HCT116 (cell line): ENCODE measurements around the gene DPYD. TPM values are rescaled to one million over a fixed set of nuclear protein-coding genes. Genes with fewer than 3 reads are reported as not detected.

ENCODE experiments used
- ATAC-seq: fragments of 200-7000 bp; cut with Tn5 transposase; 2 replicates; pipeline ENCODE4 v1.9.1; 2020; ENCODE audit warnings: mild to moderate bottlenecking, moderate library complexity
- BruUV-seq: library from RNA; stranded (reverse); fragments of 400-500 nt; replicated peaks from 2 replicates; lab custom pipeline; 2021; lab: Mats Ljungman, UMichigan
- CTCF ChIA-PET: fragments of 300-600 bp; sonication (Branson Sonifier 250); formaldehyde crosslinking; loops from one replicate; lab custom pipeline; 2021; ENCODE audit warnings: antibody characterized with exemption; lab: Charles Lee
- POLR2A ChIA-PET: fragments of 300-600, 350-600 bp; sonication (Branson Sonifier 250); formaldehyde crosslinking; loops from one replicate; lab custom pipeline; 2021; ENCODE audit warnings: antibody characterized with exemption; lab: Charles Lee
- RAD21 ChIA-PET, 2 experiments: fragments of 300-600 bp; sonication (Branson Sonifier 250); formaldehyde crosslinking; loops; one replicate each; lab custom pipeline; 2023; ENCODE audit warnings: low total read pairs in 2 of 2; ENCODE audit not compliant: uncharacterized antibody in 2 of 2, unreplicated experiment in 2 of 2, low non-redundant PET in 1 of 2; lab: Charles Lee
- DNase-seq: peaks from one replicate; pipeline ENCODE4 v3.0.0-alpha.2; 2010; ENCODE audit warnings: low read depth, low spot score
- H2AFZ ChIP-seq: fragments of 200-600 bp; shearing (Covaris generic), sonication (generic); 2 replicates; pipeline ENCODE4 v1.6.1; 2017; ENCODE audit warnings: low read depth, mixed run types, mixed read lengths, antibody characterized with exemption, low read length; ENCODE audit not compliant: poor library complexity, severe bottlenecking
- H3K27ac ChIP-seq: 2 replicates; pipeline ENCODE4 v1.5.1; 2012; ENCODE audit warnings: low read depth, low read length
- H3K27me3 ChIP-seq: fragments of 200-600 bp; sonication (generic); 2 replicates; pipeline ENCODE4 v1.6.1; 2016; ENCODE audit warnings: mixed run types, low read length, mixed read lengths; ENCODE audit not compliant: insufficient read depth
- H3K36me3 ChIP-seq, 2 experiments: fragments of 200-500 bp in 1 of 2; fragments of 200-600 bp in 1 of 2; sonication (Bioruptor generic) in 1 of 2; sonication (generic) in 1 of 2; 2 replicates each; pipeline versions ENCODE4 v1.5.1 to v1.6.1; 2014 to 2016; ENCODE audit warnings: low read length in 2 of 2, inconsistent platforms in 1 of 2, mixed read lengths in 1 of 2, mixed run types in 1 of 2; ENCODE audit not compliant: insufficient read depth in 2 of 2, control insufficient read depth in 1 of 2
- H3K4me1 ChIP-seq, 2 experiments: fragments of 200-600 bp in 1 of 2; sonication (generic) in 1 of 2; 2 replicates each; pipeline versions ENCODE4 v1.5.1 to v1.6.1; 2012 to 2017; ENCODE audit warnings: low read length in 2 of 2, inconsistent platforms in 1 of 2, mild to moderate bottlenecking in 1 of 2, mixed read lengths in 1 of 2, mixed run types in 1 of 2, moderate library complexity in 1 of 2; ENCODE audit not compliant: insufficient read depth in 2 of 2, control insufficient read depth in 1 of 2
- H3K4me2 ChIP-seq: fragments of 200-600 bp; sonication (generic); 2 replicates; pipeline ENCODE4 v1.6.1; 2017; ENCODE audit warnings: mixed run types, low read length, mixed read lengths
- H3K4me3 ChIP-seq, 2 experiments: fragments of 200-600 bp in 1 of 2; sonication (generic) in 1 of 2; replicated peaks in 1 of 2; 2 replicates each; pipeline ENCODE4 v1.5.1; 2011 to 2016; ENCODE audit warnings: low read length in 2 of 2, control low read depth in 1 of 2, low read depth in 1 of 2, mild to moderate bottlenecking in 1 of 2, mixed read lengths in 1 of 2, mixed run types in 1 of 2
- H3K79me2 ChIP-seq: fragments of 200-600 bp; sonication (generic); 2 replicates; pipeline ENCODE4 v1.6.1; 2017; ENCODE audit warnings: mild to moderate bottlenecking, mixed run types, low read length, moderate library complexity, mixed read lengths; ENCODE audit not compliant: insufficient read depth
- H3K9ac ChIP-seq: fragments of 200-600 bp; sonication (generic); 2 replicates; pipeline ENCODE4 v1.6.1; 2016; ENCODE audit warnings: low read length, mixed read lengths
- H3K9me2 ChIP-seq: fragments of 200-600 bp; sonication (generic), shearing (Covaris generic); 2 replicates; pipeline ENCODE4 v1.6.1; 2017; ENCODE audit warnings: mixed run types, mild to moderate bottlenecking, moderate library complexity; ENCODE audit not compliant: insufficient read depth
- H3K9me3 ChIP-seq, 2 experiments: fragments of 200-500 bp in 1 of 2; fragments of 200-600 bp in 1 of 2; sonication (Bioruptor generic) in 1 of 2; sonication (generic) in 1 of 2; 2 replicates each; pipeline ENCODE4 v1.6.1; 2014 to 2017; ENCODE audit warnings: low read length in 2 of 2, mixed read lengths in 2 of 2, inconsistent platforms in 1 of 2, low read depth in 1 of 2, mild to moderate bottlenecking in 1 of 2, mixed run types in 1 of 2, moderate library complexity in 1 of 2; ENCODE audit not compliant: control insufficient read depth in 1 of 2, insufficient read depth in 1 of 2
- H4K20me1 ChIP-seq: fragments of 200-600 bp; sonication (generic), shearing (Covaris generic); 2 replicates; pipeline ENCODE4 v1.6.1; 2017; ENCODE audit warnings: mixed run types, mild to moderate bottlenecking, moderate library complexity; ENCODE audit not compliant: insufficient read depth
- CBX3 ChIP-seq: IDR thresholded peaks from 2 replicates; pipeline ENCODE4 v1.6.1; 2012; ENCODE audit warnings: low read depth
- CEBPB ChIP-seq: IDR thresholded peaks from 2 replicates; pipeline ENCODE4 v1.6.1; 2012; ENCODE audit warnings: low read depth
- EGR1 ChIP-seq: IDR thresholded peaks from 2 replicates; pipeline ENCODE4 v1.6.1; 2012; ENCODE audit warnings: low read depth
- ELF1 ChIP-seq: IDR thresholded peaks from 2 replicates; pipeline ENCODE4 v1.6.1; 2012; ENCODE audit warnings: low read depth, borderline replicate concordance
- EZH2 ChIP-seq: fragments of 200-600 bp; sonication (generic); IDR thresholded peaks from 2 replicates; pipeline ENCODE4 v1.6.1; 2017; ENCODE audit warnings: antibody characterized with exemption, mixed run types
- EZH2phosphoT487 ChIP-seq: fragments of 200-600 bp; IDR thresholded peaks from 2 replicates; pipeline ENCODE4 v1.6.1; 2018; ENCODE audit warnings: antibody characterized with exemption, borderline replicate concordance
- FOSL1 ChIP-seq: IDR thresholded peaks from 2 replicates; pipeline ENCODE4 v1.6.1; 2012; ENCODE audit warnings: low read depth
- POLR2A ChIP-seq: IDR thresholded peaks from 2 replicates; pipeline ENCODE4 v1.7.0; 2011; ENCODE audit warnings: borderline replicate concordance; ENCODE audit not compliant: insufficient read depth, insufficient read length; ENCODE audit errors: extremely low read depth
- POLR2AphosphoS5 ChIP-seq: IDR thresholded peaks from 2 replicates; pipeline ENCODE4 v1.6.1; 2011; ENCODE audit warnings: mild to moderate bottlenecking, low read depth, low read length, moderate library complexity
- RAD21 ChIP-seq: IDR thresholded peaks from 2 replicates; pipeline ENCODE4 v1.6.1; 2012; ENCODE audit warnings: low read depth, mild to moderate bottlenecking
- SRF ChIP-seq: IDR thresholded peaks from 2 replicates; pipeline ENCODE4 v1.6.1; 2012; ENCODE audit warnings: low read depth
- TCF7L2 ChIP-seq: IDR thresholded peaks from 2 replicates; pipeline ENCODE4 v1.7.0; 2011; ENCODE audit warnings: borderline replicate concordance, inconsistent platforms; ENCODE audit not compliant: insufficient read depth, insufficient read length; ENCODE audit errors: extremely low read depth
- YY1 ChIP-seq: IDR thresholded peaks from 2 replicates; pipeline ENCODE4 v1.6.1; 2011; ENCODE audit warnings: low read length, low read depth, moderate library complexity, mild to moderate bottlenecking; ENCODE audit not compliant: insufficient replicate concordance; ENCODE audit errors: extremely low read depth
- ZFX ChIP-seq: fragments of 450-650 bp; IDR thresholded peaks from 2 replicates; pipeline ENCODE4 v1.6.1; 2017
- intact Hi-C: fragments of 100-400 bp; cut with micrococcal nuclease; formaldehyde crosslinking; loops from 2 replicates; pipeline ENCODE4 v1.10.0; 2022
- total RNA-seq: library from RNA; stranded (reverse); gene quantifications from one replicate; pipeline ENCODE4 v1.2.1, GENCODE V29; 2021; ENCODE audit not compliant: unreplicated experiment
- TF ChIP-seq, protein P1 (sequence below): IDR thresholded peaks from 2 replicates; pipeline ENCODE4 v1.6.1; 2012
- TF ChIP-seq, protein P2 (sequence below): IDR thresholded peaks from 2 replicates; pipeline ENCODE4 v1.6.1; 2012; ENCODE audit warnings: low read depth

Gene DPYD
- total RNA-seq, 1 experiment from 2014 or later = 1.7 TPM

- H3K27ac ChIP-seq = no peak overlapping the region
- intact Hi-C loops = no loop called here
- TF ChIP-seq POLR2A (no peak), YY1 (no peak), SRF (no peak), CBX3 (no peak), ELF1 (no peak), POLR2AphosphoS5 (no peak), ZFX (no peak), FOSL1 (no peak), TCF7L2 (no peak), CEBPB (no peak)
- TF ChIP-seq, protein P1, sequence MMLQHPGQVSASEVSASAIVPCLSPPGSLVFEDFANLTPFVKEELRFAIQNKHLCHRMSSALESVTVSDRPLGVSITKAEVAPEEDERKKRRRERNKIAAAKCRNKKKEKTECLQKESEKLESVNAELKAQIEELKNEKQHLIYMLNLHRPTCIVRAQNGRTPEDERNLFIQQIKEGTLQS = no peak
- H4K20me1 ChIP-seq = no peaks in the 10 kb centered on the region
- H3K36me3 ChIP-seq = no peaks in the 10 kb centered on the region
- no TSS peak for BruUV-seq
- no peaks in the 10 kb centered on the region for H3K9me2 ChIP-seq
- H3K9me3 ChIP-seq = no peaks in the 10 kb centered on the region; a peak in 1 of 4 replicates
- no peak for ATAC-seq
- DNase-seq = no peak
- POLR2A ChIA-PET = no interaction called here
- H3K4me2 ChIP-seq = no peak overlapping the region
- H2AFZ ChIP-seq = no peak overlapping the region
- RAD21 ChIA-PET = no interaction called here
- H3K9ac ChIP-seq = no peak overlapping the region
- H3K27me3 ChIP-seq = no peaks in the 10 kb centered on the region
- no peak overlapping the region for H3K4me3 ChIP-seq
- CTCF ChIA-PET = no interaction called here
- H3K4me1 ChIP-seq = no peaks in the 10 kb centered on the region
- H3K79me2 ChIP-seq = no peaks in the 10 kb centered on the region
Measured at GRCh38 chr1:97651250-97651649, 269.6 kb downstream of the DPYD start.

GRCh38 chr1:97649591-97649990 lies 271.2 kb downstream of the DPYD start:
- Histone ChIP-seq H3K79me2 (no peaks in the 10 kb centered on the region), H3K36me3 (no peaks in the 10 kb centered on the region), H3K9ac (no peak overlapping the region), H3K9me3 (no peaks in the 10 kb centered on the region; a peak in 1 of 4 replicates), H3K27me3 (no peaks in the 10 kb centered on the region), H3K27ac (no peak overlapping the region), H3K4me1 (no peaks in the 10 kb centered on the region), H3K4me3 (no peak overlapping the region), H2AFZ (no peak overlapping the region), H3K9me2 (no peaks in the 10 kb centered on the region), H3K4me2 (no peak overlapping the region), H4K20me1 (no peaks in the 10 kb centered on the region)
- intact Hi-C loops = no loop called here
- ATAC-seq (no peak), DNase-seq (no peak)
- POLR2A ChIA-PET = no interaction called here
- RAD21 ChIA-PET = no interaction called here
- BruUV-seq = no TSS peak
- CTCF ChIA-PET = no interaction called here
- no peak for TF ChIP-seq POLR2A
- TF ChIP-seq EZH2 = no peak
- TF ChIP-seq, protein P2, sequence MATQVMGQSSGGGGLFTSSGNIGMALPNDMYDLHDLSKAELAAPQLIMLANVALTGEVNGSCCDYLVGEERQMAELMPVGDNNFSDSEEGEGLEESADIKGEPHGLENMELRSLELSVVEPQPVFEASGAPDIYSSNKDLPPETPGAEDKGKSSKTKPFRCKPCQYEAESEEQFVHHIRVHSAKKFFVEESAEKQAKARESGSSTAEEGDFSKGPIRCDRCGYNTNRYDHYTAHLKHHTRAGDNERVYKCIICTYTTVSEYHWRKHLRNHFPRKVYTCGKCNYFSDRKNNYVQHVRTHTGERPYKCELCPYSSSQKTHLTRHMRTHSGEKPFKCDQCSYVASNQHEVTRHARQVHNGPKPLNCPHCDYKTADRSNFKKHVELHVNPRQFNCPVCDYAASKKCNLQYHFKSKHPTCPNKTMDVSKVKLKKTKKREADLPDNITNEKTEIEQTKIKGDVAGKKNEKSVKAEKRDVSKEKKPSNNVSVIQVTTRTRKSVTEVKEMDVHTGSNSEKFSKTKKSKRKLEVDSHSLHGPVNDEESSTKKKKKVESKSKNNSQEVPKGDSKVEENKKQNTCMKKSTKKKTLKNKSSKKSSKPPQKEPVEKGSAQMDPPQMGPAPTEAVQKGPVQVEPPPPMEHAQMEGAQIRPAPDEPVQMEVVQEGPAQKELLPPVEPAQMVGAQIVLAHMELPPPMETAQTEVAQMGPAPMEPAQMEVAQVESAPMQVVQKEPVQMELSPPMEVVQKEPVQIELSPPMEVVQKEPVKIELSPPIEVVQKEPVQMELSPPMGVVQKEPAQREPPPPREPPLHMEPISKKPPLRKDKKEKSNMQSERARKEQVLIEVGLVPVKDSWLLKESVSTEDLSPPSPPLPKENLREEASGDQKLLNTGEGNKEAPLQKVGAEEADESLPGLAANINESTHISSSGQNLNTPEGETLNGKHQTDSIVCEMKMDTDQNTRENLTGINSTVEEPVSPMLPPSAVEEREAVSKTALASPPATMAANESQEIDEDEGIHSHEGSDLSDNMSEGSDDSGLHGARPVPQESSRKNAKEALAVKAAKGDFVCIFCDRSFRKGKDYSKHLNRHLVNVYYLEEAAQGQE = no peak
- TF ChIP-seq SRF = no peak
- no peak for TF ChIP-seq EZH2phosphoT487
- no peak for TF ChIP-seq YY1
- no peak for TF ChIP-seq ELF1
- TF ChIP-seq CEBPB = no peak
- no peak for TF ChIP-seq RAD21
- no peak for TF ChIP-seq EGR1
